Tibial nerve (tissue), 3 donors: ENCODE results near the gene GLE1.

ENCODE experiments used
- POLR2A ChIP-seq, 2 donors: fragments of 450-650 bp; IDR thresholded peaks; one replicate each; pipeline ENCODE4 v1.6.1; 2017; ENCODE audit warnings: antibody characterized with exemption in 2 of 2, mild to moderate bottlenecking in 2 of 2, moderate library complexity in 2 of 2
- TF ChIP-seq, protein P1 (sequence below), 5 experiments: fragments of 200-600 bp in 3 of 5; fragments of 450-650 bp in 2 of 5; sonication (generic) in 3 of 5; IDR thresholded peaks; one replicate each; pipeline ENCODE4 v1.5.1; 2016 to 2019; ENCODE audit warnings: antibody characterized with exemption in 5 of 5, mild to moderate bottlenecking in 3 of 5, moderate library complexity in 2 of 5

DNA sequence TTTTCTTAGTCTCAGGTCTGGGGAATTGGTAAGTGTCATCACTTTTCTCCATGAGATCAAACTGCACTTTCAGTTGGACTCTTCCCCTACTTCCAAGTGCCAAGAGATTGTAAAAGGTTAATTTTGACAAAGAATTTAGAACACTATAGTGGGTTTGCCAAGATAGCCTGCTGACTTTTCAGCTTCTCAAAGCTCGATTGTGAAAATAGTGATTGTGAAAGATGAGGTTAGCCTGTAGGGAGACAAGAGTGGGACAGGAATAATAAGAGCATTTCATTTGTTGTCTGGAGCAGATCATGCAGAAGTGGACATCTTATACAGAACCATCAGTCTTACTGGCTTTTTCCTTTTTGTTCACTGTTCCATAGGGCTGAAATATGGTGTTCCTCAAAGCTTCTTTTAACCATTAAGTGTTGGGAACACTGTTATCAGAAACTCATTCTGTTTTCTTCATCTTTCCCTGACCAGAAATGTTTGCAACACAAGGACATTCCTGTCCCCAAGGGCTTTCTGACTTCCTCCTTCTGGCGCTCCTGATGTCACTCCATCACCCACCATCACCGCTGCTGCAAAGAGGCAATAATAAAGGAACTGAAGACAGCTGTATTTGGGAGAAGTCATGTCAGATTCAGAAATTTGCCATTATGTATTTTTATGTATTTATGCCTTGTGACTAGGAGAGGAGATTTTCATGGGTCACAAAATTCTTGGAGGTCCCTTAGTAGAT, 36.3 kb downstream of the GLE1 start:
- TF ChIP-seq, protein P1, sequence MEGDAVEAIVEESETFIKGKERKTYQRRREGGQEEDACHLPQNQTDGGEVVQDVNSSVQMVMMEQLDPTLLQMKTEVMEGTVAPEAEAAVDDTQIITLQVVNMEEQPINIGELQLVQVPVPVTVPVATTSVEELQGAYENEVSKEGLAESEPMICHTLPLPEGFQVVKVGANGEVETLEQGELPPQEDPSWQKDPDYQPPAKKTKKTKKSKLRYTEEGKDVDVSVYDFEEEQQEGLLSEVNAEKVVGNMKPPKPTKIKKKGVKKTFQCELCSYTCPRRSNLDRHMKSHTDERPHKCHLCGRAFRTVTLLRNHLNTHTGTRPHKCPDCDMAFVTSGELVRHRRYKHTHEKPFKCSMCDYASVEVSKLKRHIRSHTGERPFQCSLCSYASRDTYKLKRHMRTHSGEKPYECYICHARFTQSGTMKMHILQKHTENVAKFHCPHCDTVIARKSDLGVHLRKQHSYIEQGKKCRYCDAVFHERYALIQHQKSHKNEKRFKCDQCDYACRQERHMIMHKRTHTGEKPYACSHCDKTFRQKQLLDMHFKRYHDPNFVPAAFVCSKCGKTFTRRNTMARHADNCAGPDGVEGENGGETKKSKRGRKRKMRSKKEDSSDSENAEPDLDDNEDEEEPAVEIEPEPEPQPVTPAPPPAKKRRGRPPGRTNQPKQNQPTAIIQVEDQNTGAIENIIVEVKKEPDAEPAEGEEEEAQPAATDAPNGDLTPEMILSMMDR (IDR thresholded peaks at IDR 0.05), result no peak
- TF ChIP-seq POLR2A (IDR thresholded peaks at IDR 0.05), result no peak
